HG02981 (cell line): Measurements from ENCODE around the gene ASCL3.
"Not testable (repeated sequence)": the region's sequence is repeated elsewhere in the genome, so short reads cannot be mapped to it uniquely, and the experiment has no call there.

Experiments used
- ATAC-seq: cut with Tn5 transposase; IDR thresholded peaks from one replicate; pipeline ENCODE4 v1.9.1; 2021; ENCODE audit warnings: mild to moderate bottlenecking, moderate library complexity; ENCODE audit not compliant: unreplicated experiment

The ASCL3 gene, protein sequence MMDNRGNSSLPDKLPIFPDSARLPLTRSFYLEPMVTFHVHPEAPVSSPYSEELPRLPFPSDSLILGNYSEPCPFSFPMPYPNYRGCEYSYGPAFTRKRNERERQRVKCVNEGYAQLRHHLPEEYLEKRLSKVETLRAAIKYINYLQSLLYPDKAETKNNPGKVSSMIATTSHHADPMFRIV

DNA sequence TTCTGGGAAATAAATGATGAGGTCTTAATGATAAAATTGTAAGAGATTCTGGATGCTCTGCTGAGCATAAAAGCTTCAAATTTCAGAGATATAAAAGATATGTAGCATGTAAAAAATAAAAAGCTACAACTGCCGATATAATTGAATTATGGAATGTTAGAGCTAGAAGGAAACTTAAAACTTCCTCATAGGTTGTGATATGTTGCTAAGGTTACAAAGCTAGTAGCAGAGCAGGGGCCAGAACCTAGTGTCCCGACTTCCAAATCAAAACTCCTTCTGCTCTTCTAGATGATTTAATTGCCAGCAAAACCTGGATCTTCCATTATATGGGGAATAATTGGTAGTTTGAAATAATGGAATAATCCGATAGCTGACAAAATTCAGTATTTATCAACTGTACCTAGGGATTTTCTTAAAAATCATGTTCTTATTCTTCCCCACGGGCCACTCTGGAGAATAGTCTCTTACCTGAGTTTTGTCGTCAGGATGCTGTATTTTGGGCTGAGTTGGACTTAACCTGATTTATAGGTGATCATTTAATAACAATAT, at the start of gene ASCL3:
Gene ASCL3, minus strand, starts transcription at position 499 of the 549 bp plus-strand sequence. CDS start 4,855 bp downstream, outside the sequence.
- ATAC-seq = no peak

DNA sequence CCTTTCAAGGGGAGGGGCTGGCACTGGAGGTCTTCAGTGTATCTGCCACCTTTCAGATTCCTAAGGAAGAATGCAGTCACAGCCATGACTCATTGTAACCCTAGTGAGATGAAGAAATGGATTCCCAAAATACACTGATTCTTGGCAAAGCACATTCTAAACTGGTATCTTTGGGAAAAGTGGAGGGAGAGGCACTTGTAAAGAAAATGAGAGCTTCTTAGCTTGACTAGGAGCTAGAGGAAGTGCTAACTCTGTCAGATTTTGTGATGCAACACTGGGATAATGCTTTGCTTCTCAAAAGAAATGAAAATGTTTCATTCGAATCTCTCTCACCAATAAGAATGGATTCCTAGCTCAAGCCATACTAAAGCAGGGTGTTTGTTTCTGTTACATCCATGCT, 46.6 kb upstream of the ASCL3 start:
- no peak for ATAC-seq

DNA sequence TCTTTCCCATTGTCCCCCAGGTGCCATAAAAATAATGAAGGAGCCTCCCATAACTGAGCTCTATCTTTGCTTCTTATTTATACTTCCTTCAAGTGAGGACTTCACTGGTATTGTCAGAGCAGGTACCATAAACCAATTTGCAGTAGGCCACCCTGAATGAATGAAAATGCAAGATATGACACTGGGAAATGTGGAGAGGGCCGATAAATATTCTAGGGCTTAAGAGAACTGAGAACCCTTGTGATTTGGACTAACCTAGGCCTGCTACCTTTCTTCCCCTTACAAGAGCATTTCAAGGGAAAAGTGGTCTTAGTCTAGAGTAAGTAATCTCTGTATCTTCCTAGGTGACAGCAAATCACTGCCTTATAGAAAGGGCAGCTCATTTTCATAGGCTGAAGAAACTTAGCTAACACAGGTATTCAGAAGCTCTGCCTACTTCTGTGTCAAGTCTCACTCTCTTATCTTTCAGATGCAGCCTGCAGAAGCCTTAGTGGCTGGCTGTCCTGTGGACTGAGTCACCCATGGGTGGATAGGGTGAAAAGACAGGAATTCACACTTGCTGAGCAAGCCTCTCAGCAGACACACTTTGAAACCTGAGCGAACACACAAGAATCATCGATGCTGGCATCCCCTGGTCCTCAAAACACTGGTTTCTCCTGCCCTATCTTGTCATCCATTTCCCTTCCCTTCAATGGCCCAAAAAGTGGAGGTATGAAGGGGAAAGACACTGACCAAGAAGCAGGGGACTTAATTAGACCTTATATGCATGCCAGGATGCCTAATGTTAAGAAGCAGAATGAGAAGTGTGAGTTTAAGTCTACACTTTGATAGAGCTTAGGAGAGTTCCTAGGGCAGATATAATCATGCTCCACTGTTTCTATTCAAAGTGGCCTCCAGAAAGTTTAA, 45.8 kb upstream of the ASCL3 start:
- no peak for ATAC-seq

DNA sequence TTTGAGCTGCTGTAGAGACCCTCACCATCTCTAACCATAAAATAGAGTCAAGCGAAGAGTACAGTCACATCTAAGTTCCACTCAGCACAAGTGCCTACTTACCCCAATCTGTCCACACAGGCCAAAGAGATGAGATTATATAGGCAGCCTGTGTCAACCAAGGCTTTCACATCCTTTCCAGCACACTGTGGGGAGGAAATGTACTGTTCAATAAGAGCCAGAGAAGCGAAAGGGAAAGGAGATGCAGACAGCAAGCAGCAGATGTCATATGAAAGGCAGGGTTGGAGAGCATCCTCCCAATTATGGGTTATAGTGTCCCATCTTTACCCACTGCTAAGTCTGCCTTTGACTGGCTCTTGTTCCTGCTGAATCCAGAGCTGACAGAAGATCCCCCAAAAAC, 44.6 kb upstream of the ASCL3 start:
- no peak for ATAC-seq

DNA sequence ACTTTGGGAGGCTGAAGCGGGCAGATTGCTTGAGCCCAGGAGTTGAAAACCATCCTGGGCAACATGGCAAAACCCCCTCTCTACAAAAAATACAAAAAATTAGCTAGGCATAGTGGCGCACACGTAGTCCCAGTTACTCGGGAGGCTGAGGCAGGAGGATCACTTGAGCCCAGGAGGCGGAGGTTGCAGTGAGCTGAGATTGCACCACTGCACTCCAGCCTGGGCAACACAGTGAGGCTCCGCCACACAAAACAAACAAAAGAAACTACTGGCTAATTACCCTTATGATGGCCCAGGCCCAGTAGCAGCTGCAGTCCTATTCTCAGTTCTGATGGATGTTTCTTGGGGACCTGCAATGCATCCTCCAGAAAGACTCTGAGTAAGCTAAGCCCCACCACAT, 44.0 kb upstream of the ASCL3 start:
- not testable (repeated sequence) for ATAC-seq

DNA sequence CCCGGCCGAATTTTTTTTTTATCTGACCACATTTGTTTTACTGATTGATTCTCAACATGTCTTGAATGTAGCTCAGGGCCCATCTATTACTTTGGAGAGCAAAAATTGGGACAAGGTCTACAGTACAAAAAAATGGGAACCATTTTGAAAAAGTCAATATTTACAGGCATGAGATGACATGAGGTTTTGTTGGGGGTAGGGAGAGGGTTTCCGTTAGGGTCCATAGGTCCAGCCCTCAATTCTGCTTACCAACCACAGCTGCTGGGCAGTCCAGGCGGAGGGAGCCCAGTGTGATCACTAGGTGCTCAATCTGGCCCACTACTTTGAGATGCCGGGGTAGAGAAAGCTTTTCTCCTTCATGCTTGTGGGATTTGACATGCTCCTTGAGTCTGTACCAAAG, 42.6 kb upstream of the ASCL3 start:
- ATAC-seq = no peak

DNA sequence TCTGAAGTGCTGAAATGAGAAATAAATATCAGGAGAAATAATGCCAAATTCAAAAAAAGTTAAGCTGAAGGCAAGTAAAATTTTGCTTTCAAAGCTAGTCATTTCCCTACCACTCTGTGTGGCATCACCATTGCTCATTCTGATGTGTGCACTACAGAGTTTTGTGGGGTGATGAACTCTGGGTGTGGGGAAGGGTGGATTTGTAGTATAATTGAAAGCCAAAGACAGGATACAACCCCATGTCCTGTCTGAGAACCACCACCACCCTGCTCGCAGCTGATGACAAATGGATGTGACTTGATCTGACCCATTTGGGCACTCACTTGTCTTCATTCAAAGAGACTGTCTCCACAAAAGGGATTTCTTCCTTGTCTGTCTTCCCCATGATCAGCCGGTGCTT, 40.7 kb upstream of the ASCL3 start:
- no peak for ATAC-seq

DNA sequence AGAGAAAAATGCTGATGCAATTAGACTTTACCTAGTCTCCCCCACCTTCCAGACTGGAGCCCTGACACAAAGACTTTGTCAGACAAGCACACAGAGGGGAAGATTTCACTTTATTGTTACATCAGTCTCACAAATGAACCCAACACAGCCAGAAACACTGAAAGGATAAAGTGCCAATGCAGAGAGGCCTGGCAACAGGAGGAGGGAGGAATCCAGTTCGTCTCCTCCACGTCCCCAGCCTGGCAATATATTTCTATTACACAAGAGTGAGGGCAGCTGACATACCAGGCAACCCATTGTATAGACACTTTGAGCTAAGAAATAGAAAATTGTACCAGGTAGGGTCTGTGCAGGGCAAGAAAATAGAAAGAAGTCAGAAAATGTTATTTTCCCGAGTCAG, 37.7 kb upstream of the ASCL3 start:
- no peak for ATAC-seq

DNA sequence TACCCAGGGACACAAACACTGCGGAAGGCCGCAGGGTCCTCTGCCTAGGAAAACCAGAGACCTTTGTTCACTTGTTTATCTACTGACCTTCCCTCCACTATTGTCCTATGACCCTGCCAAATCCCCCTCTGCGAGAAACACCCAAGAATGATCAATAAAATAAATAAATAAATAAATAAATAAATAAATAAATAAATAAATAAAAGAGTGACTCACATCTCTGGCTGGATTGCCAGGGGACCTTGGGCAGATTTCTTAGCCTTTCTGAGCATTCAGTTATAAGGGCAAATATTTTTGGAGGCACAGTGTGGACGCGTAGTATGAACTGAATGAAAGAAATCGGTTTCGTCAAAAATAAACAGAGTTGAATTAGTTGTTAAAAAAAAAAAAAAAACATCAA, 36.5 kb upstream of the ASCL3 start:
- ATAC-seq = not testable (repeated sequence)

DNA sequence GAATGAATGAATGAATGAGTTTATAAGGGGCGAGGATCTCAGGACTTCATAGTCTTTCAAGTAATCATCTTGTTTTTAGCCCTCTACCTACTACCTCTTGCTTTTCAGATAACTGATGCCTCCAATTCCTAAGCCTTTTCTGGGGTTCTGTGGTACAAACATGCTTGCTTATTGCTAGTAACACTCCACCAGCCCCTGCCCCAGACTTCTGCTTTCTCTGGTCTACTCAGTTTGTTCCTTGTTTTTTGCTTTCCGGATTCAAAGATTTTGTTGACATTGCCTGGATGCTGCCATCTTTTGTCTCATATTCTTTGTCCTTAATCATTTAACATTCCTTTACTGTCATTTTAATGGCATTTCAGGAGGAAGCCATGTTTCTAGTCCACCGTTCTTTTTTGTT, 30.3 kb upstream of the ASCL3 start:
- no peak for ATAC-seq

DNA sequence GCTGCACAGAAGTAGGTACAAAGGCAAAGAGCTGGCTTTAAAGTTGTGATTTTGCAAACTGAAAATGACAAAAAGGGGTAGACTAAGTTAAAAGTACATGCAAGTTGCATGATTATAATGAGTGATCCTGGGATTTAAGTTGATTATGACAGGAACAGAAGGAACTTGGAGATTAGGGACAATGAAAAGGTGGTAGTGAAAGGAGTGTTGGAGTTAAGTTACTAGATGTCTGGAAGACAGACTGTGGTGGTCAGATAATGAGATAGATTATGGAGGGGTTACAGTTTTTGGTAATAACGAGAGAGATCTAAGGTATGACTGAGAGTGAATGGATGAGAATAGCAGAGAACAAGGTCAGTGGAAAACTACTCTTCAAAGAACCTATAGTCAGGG, 29.1 kb upstream of the ASCL3 start:
- ATAC-seq = no peak

DNA sequence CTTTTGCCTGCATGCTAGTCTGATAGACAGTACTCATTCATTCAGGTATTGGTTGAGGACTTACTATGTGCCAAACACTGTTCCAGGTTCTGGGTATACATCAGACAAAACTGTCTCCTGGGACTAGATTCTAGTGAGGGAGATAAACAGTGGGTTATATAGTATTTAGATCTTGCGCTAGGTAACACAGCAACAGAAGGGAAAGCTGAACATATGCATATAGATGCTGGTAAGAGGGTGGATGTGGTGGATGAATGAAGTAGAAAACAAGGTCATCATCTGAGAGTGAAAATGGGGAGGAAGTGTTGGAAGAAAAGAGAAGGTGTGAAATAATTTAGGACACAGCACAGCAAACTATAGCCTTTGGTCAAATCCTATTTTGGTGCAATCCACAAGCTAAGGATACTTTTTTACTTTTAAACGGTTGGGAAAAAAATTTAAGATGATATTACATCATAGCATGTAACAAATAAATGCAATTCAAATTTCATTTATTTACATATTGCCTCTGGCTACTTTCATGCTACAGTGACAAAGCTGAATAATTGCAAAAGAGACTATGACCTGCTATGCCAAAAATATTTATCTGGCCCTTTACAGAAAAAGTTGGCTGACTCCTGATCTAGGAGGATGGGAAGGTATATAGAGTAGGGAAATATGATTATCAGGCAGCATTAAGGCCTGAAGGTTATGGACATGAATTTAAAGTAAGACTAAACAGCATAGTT, 28.5 kb upstream of the ASCL3 start:
- ATAC-seq = no peak

DNA sequence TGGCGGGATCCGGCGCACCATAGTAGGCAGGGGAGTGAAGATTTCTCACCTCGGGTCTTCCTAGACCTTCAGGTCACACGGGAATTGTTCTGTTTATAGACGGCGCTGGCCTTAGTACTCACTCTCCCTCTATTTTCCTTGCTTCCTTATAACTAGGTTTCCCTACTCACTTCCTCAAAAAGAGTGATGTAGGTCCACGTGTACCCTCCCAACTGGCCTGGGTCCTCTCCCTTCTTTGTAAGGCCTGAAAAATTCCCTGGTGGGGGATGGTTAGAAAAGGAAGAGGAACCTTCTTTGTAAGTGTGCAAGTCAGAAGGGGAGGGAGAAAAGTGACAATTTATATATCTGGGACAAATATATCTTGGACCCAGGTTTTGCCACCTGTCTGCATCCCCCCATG, 24.4 kb upstream of the ASCL3 start:
- no peak for ATAC-seq

DNA sequence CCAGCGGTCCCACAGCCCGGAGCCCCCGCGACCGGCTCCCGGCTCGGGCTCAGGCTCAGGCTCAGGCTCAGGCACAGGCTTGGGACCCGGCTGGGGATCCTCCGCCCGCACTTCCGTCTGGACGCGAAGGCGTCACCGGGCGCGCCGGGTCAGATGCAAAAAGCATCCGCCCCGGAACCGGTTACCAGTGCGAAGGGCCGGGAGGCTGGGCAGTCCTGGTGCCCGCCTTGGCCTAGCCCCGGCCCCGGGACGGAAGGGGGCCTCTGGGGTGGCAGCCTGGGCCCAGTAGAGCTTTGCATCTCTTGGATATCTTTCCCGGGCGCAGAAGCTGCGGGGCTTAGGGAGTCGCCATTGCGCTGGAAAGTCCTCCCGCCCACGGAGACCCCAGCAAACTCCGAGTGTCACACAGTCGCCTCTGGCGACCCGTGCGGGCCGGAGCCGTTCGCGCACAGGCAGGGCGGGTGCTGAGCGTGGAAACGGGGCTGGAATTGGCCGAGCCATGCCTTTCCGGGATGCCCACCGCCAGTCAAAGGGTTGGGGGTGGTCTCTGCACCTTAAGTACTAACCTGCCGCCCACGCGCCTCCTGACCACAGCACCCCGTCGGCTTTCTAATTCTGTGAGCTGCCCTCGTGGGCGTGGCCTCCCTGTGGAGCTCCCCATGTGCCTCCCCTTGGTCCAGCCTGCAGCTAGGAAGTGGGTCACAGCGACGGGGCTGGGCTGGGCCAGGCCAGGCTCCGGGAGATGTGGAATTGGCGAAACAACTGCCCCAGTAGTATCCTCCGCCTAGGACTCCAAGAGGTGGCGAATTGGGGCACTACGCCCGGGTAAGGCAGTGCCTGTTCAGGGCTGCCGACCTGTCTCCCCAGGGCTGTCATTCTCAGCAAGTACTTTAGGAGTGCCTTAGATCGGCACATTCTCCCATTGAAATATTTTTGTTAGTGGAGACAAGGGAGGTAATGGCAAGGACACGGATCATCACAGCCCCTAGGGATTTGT, 21.8 kb upstream of the ASCL3 start, which contains the start of gene TMEM9B:
Gene TMEM9B, minus strand, starts transcription at position 119 of the 997 bp plus-strand sequence. CDS start 129 bp downstream, outside the sequence.
- ATAC-seq = peak; percentile 79

DNA sequence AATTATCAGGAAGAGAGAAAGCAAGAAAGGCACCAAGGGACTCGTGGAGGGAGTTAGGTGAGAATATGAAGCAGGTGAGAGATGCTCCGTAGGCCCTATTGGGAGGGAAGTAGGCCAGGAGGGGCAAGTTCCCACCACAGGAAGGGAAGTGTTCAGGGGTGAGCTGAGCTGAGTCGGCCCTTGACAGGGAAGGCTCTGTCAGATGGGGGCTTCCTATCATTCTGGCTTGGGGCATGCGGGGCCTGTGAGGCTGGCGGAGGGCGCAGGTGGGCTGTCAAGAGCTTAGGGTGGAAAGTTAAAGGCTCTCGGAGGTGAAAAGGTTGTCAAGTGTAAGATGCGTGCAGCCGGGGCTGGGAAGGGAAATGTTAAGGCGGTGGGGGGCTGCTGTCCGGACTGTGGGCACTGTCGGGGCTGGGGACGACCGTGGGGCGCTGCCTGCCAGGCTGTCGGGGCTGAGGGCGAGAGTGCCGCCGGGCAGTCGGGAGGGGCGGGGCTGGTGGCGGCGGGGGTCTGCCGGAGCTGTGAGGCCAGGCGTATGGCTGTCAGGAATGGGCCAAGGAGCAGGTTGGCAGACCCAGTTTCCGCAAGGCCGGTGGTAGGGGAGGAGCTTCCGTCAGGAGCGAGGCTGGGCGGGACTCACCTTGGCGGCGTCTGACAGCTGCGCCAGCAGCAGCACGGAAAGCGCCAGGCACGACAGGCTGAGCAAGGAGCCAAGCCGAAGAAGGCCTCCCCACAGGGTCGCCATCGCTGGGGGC, 20.9 kb upstream of the ASCL3 start:
- ATAC-seq = peak; percentile 49

DNA sequence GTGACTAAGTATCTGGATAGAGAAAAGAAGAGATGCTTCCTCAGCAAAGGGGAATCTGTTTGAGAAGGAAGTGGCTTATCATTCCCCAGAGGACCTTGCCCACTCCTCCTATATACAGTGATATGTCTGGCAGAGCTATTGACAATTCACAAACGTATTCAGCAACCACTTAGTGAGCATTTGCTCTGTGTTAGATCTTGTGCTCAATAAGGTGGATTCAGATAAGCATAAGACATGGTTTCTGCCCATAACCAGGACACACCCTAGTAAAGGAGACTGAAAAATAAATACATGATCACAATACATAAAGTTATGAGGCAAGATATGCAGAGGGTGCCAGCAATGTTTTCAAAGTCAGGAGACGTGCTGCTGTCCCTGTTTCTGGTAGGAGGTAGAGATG, 20.0 kb upstream of the ASCL3 start:
- ATAC-seq = no peak

DNA sequence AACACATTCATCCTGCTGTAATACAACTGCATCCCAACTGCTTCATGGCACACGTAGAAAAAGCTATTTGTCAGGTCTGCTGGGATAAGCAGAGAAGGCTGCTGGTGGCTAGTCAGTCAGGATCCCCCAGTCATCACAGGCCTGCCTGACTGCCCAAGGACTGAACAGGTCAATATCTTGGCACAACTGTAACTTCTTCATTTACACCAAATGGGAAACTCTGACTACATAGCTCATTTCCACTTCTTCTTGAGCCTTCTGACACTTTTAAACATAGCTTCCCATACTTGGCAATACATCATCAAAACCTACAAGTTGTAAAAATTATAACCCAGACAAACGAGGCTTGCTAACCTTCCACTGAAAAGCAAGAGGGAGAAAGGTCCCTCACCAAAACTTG, 18.6 kb upstream of the ASCL3 start:
- no peak for ATAC-seq

DNA sequence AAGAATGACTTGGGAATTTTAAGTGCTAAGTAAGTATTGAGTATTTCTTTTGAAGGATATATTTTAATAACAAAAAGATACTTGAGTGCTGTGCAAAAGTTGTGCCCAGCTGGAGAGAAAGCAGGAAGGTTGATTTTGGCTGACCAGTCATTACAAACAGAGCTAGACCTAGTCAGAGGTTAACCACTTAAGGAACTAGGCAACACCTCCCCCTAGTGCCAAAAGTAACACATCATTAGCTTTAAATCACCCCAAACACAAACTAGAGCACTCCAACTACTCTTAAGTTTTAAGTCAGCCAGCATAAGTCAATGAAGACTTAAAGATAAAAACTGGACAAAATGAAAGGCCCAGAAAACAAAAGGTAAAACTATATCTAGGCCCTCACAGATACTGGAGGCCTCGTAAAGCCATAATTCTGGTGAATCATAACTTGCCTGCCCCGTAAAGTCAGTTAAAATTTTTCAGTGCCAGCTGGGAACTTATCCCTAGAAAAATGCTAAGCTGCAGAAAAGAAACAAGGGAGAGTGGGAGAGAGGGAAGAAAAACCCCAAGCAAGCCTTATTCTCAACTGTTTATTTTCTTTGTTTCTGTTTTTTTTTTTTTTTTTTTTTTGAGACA, 16.8 kb upstream of the ASCL3 start:
- ATAC-seq = peak; percentile 38

DNA sequence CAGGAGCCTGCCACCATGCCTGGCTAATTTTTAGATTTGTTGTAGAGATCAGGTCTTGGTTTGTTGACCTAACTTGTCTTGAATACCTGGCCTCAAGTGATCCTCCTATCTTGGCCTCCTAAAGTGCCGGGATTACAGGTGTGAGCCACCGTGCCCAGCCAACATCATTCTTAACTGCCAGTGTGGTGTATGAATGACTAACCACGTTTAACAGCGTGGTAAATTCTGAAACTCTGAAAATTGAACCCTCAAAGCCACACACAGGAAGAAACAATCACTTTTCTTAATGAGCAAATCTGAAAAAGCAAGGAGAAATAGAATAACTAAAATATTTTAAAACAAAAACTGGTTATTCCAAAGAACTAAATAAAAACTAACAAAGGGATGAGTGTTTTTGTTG, 14.0 kb upstream of the ASCL3 start:
- no peak for ATAC-seq
